HG02571 (cell line): ENCODE measurements around the gene SIN3A.
A peak's percentile ranks its signal among the peaks of the same experiment; 100 is the strongest.
"Not testable (repeated sequence)": the region's sequence is repeated elsewhere in the genome, so short reads cannot be mapped to it uniquely, and the experiment has no call there.

Source experiments
- ATAC-seq: cut with Tn5 transposase; IDR thresholded peaks from one replicate; pipeline ENCODE4 v1.9.1; 2021; ENCODE audit warnings: mild to moderate bottlenecking, moderate library complexity; ENCODE audit not compliant: unreplicated experiment

SIN3A gene

DNA sequence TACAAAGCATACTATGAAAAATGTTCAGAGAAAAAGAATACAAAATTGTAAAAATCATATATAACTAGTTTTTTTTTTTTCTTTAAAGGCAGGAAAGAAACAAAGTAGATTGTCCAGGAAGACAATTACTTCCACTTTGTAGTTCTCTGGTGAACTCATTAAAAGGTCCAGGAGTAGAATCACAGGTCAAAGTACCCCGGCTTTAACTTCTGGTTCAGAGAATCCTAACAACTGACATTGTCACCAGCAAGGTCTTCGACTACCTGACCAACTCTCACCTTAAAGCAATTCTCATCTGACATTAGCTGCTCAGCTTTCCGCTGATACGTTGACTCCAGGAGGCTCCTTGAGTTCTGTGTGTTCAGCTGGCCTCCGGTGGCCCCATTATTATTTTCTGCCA, 67.5 kb downstream of the SIN3A start:
- not testable (repeated sequence) for ATAC-seq

DNA sequence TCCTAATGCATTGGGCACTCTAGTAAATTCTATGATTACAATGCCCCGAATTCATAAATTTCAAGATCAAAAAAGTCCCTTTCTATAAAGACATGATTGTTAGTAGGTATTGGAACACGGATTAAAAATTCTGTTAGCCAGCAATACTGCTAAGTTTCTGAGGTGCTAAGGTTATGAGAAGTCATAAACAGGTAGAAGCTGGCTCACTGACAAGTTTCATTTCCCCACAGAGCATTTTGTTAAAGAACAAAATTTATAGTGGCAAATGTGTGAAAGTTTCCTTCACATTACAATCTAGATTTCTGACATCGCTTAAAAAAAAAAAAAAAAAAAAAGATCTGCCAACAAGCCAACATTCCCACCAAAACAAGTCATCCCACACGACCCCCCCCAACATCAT, 70.7 kb downstream of the SIN3A start:
- ATAC-seq: no peak

DNA sequence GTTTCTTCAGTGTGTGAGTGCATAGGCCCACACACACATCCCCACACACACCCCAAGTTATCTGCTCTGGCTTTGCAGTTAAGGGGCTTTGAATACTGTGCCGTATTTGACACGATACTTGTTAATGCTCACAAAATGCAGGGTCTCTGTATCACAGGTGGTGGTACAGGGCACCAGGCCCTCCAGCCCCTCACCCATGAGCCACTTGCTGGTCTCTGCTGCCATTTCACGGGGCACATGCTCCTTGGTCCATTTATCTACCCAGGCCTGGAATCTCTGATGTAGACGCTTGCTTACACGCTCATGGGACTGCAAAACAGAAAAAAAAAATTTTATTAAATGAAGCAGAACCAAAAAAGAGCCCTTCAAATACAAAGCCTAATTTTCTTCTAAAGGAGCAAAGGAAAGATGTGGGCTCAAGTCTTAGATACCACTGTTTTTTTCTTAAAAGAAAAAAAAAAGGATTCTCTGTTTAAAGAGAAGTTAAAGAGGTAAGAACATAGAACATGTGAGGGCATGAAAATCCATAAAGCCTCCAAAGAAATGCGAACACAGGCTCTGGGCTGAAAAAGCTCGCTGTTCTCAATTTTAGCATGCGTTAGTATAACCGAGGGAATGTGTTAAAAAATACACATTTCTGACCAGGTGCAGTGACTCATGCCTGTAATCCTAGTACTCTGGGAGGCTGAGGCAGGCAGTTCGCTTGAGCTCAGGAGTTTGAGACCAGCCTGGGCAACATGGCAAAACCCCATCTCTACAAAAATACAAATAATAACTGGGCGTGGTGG, 79.4 kb downstream of the SIN3A start:
- no peak for ATAC-seq

DNA sequence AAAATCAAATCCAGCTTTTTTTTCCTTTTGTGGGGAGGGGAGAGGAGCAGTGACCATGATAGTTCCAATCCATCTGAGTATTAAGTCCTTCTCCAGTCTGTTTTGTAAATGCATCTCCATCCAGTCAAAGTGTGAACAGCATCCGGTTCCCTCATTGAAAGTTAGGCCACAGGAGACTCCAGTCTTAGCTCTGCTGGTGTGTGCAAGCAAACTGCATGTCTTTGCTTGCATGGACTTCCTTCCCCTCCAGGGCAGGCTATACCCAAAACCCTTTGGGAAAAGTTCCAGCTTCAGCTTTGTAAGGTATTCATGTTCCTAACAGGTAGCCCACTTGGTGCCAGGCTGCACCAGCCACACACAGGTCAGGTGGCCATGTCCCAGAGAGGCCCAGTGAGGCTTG, 80.0 kb downstream of the SIN3A start:
- ATAC-seq: no peak

DNA sequence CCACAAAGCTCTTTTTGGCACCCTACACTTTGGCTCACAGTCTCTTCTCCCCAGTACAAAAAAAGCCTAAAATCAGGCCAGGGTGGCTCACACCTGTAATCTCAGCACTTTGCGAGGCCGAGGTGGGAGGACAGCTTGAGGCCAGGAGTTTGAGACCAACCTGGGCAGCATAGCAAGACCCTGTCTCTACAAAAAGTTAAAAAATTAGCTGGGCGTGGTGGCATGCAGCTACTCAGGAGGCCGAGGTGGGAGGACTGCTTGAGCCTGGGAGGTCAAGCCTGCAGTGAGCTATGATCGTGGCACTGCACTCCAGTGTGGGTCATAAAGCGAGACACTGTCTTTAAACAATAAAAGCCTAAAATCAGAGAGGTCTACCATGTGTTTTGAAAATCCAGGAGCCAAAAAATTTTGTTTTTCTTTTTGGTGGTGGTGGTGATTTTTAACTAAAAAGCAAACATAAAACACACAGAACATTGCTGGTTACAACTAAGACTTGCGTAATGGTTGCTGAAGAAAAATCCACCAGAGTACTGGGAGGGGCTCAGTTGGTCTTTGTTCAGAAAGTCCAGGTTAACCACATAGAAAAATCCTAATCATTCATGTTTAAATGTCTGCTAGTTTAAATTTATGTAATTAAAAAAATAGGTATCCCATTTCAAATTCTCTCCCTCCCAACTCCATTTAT, 81.5 kb downstream of the SIN3A start:
- ATAC-seq: no peak

DNA sequence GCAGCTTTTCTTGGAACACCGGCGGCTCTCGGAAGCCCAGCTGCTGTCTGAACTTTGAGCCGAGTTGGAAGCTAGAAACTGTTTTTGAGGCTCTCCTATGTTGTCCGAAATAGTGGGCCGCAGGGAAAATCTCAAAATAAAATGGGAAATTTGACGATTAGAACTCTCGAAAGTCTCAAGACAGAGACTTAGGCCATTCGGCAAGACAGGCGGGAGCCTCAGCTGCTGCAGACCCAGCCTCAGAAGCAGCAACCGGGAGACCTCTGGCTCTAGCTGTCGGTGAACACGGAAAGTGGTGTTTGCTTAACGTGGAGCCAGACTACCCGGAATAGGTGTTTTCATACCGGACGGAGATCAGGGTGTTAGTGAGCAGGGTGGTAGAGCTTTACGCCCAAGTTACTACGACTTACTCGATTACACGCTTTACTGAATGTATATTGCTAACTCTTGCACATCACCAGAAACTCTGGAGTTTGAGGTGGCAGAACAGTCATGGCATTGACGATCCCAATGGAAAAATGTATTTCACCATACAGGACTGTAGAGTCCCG, 82.7 kb downstream of the SIN3A start:
- no peak for ATAC-seq

DNA sequence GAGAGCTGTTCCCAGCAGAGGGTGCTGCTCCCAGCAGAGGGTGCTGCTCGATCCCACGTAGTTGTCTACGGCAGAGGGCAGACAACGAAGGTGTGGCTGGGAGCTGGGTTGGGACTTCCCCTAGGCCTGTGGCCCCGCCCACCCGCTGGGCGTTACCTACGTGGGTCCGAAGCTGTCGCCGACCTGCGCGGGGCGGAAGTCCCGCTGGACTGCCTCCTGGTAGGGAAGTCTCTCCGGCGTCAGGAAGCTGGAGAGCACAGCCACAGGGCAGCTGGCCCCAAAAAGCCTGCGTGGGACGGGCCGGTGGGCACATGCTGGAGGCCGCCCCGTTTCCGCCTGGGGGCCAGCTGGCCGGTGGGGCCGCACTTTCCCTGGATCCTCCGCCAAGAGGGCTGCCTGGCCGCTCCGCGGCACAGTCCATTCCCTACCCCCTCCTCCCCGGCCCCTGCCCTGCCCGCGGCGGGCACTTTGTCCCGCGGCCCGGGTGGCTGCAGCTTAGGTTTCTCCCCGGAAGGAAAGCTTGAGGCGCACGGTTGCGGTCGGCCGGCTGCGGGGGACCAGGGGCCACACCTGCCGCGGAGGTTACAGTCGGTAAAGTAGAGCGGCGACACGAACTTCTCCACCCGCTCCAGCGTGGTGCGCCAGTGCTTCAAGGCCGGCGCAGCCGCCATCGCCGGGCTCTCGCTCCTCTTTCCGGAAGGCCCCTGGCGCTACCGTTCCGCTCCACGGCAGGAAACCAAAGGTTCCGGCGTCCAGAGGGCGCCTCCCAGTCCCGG, 83.4 kb downstream of the SIN3A start, which contains the start of gene MAN2C1:
TSS of gene MAN2C1 (minus strand) at position 695 of the 776 bp plus-strand sequence. CDS start at position 671, 24 bp downstream.
- ATAC-seq: peak; percentile 85

DNA sequence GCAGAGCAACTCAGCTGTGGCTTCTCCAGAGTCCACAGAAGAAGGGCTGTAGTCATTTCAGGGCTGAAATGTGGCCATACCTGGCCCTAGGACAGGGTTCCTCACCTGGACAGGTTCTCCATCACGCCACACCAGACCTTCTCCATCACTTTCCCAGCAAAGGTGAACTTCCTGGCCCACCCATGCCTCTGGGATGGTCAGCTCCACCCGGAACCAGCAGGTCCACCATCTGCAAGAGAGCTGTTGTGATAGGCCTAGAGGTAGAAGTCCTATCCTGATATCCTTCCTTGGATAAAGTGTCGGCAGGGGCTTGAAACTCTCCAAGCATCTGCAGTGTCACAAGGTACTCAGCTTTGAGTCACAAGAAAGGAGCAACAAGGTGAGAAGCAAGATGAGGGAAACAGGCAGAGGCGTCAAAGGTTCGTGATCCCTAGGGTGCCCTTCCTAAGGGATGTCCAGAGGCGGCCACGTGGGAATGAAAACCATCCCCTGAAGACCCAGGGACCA, 84.0 kb downstream of the SIN3A start:
- ATAC-seq: no peak

DNA sequence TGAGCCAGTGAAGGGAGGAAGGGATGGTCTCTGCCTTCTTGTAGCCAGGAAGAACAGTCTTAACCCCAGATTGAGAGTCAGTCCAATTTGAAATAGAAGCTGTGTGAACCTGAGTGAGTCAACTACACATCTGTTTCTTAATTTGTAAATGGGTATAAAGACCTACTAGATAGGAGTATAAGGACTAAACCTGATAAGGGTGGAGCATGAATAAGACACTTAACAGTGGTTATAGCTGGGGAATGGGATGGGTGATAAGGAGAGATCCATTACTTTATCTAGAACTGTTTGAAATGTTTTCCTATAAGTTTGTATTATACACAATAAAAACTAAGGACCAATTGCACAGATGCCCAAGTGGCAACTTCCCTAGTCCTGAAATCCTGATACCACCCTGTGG, 84.5 kb downstream of the SIN3A start:
- no peak for ATAC-seq

DNA sequence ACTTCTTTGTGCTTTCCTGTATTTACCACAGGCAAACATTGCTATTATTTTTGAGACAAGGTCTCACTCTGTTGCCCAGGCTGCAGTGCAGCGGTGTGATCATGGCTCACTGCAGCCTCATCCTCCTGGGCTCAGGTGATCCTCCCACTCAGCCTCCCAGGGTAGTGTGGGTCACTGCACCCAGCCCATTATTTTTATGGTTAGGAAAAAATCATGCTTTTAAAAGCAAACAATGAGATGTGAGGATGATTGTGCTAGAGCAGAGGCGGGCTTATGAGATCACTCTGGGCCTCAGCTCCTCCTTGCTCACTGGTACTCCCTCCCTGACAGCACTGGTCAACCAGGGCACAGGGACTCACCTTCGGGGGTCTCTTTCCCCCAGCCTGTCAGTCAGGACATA, 85.3 kb downstream of the SIN3A start:
- ATAC-seq: no peak

DNA sequence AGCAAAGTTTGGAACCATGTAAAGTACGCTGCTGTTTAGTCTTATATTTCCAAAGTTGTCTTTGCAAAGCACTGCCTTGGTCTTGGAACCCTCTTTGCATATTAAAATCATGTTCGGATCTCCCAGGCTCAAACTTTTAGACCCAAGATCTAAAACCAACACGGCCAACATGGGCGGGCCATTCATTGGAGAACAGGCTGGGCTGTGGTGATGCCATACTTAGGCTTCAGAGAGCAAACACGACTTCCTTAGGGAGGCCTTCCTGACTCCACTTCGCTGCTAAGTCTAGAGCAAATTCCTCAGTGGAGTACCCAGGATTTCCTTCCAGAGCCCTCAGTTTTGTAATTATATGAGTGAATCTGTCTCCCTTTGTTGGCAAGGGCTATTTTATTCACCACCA, 86.6 kb downstream of the SIN3A start:
- no peak for ATAC-seq

DNA sequence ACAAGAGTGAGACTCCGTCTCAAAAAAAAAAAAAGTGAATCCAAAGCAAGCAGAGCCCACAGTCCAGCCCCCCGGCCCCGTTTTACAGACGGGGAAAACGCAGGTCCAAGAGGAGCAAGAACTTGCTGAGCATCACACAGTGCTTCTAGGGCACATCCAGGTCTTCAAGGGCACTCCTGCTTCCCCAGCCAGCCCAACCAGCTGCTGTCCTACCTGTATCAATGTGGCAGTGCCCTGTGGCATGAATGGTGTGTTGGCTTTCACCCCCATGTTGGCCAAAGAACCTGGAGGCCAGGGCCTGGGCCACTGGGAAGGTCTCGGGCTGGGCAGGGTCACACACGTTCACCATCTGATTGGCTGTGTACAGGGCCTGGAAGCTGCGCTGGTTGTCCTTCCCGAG, 87.7 kb downstream of the SIN3A start:
- no peak for ATAC-seq

DNA sequence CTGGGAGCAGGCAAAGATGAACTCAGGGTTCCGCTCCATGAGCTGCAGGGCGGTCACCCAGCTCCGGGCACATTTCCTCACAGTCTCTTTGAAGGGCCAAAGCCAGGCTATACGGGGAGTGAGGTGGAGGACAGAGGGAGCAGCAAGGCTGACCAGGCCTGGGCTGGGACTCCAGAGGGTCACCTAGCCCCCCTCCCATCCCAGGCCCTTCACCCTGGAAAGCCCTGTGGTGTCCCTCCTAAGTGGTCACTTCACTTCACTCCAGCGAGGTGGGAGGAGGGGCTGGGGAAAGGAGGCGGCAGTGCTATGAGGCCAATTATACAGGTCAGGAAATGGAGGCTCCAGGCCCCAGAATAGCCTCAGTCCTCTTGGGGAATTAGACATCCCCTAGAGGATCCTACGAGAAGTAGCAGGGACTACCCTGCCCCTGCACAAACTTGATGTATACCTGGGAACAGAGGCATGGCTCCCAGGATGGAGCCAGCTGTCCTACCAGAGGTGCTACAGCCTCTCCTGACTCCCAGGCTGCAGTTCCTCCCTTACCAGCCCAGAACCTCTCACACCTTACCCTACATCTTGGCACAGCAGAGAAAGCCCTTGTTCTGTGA, 88.7 kb downstream of the SIN3A start:
- no peak for ATAC-seq

DNA sequence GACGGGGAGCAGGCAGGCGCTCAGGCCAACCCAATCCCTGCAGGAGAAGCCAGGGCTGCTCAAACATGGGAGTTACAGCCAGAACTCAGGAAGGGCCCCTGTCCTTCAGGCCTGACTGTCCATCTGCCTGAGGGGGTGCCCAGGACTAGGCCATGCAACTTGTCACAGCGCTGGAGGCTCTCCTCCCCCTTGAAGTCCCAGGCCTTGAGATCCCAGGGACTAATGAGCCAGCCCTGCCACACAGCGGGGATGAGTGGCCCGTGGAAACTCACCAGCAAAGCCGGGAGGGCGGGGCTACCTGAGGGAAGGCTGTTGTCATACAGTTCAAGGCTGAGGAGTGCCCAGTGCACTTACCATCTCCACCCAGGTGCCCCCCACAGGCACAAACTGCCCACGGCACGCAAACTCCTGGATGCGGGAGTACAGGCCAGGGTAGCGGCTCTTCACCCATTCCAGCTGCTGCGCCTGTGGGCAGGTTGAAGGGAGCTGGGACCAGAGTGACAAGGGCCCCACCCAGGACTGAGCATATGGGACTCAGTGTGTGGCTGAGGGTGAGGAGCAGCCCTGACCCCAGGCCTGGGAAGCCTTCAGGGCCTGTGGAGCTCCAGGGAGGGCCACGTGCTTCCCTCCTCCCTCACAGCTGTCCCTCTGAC, 89.4 kb downstream of the SIN3A start:
- ATAC-seq: no peak

DNA sequence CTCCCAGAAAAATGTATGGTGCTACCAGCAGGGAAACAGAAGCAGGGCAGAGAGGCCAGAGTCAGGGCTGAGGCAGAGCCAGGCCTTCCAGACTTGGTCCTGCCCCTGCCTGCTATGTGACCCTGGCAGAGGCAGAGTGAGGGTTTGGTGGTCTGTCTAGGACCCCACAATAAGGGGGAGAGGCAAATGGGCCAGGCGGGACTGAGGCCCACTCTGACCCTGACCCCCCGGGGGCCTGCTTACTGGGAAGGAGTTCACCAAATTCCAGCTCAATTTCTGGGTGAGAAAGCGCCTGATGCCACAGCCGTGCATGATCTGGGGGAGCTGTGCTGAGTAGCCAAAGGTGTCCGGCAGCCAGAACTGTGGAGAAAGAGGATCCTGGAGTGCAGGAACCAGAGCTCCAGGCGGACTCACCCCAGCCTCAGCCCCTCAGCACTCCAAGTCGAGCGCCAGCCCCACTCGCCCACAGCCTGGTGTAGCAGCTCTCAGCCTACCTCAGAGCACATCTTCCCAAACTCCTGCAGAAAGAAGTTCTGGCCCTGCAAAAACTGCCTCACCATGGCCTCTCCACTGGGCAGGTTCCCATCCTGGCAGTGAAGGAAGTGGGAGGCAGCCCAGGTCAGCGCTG, 90.0 kb downstream of the SIN3A start:
- no peak for ATAC-seq

DNA sequence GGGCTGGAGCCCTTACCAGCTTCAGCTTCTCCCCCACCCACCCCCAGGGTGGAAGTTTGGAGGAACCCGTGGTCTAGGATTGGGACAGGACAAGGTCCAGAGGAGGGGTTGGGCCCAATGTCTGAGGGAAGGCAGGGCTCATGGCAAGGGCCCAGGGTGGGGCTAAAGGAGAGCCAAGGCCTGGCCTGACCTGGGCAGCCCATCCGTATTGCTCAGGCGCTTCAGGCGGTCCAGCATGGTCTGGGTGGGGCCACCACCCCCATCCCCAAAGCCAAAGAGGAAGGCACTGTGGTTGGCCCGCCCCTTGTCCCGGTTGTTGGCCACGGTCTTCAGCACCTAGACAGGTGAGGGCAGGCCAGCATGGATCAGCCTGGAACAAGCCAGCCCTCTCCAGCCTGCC, 90.6 kb downstream of the SIN3A start:
- no peak for ATAC-seq

DNA sequence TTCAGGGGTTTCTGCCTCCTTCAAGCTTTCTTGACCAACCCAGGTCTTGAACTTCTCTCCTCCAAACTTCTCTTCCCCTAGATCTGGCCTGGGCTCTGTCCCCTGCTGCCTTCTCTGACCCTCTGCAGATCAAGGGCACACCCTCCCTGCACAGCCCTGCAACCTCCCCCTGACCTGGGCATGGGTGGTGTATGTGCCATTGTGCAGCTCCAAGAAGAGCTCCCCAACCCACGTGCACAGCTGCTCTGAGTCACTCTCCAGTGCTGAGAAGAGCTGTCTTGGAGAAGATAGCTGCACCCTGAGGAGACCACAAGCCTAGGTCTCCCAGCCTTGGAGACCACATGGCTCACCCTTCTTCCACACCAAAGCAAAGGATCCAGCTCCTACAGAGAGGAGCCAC, 91.1 kb downstream of the SIN3A start:
- ATAC-seq: no peak

DNA sequence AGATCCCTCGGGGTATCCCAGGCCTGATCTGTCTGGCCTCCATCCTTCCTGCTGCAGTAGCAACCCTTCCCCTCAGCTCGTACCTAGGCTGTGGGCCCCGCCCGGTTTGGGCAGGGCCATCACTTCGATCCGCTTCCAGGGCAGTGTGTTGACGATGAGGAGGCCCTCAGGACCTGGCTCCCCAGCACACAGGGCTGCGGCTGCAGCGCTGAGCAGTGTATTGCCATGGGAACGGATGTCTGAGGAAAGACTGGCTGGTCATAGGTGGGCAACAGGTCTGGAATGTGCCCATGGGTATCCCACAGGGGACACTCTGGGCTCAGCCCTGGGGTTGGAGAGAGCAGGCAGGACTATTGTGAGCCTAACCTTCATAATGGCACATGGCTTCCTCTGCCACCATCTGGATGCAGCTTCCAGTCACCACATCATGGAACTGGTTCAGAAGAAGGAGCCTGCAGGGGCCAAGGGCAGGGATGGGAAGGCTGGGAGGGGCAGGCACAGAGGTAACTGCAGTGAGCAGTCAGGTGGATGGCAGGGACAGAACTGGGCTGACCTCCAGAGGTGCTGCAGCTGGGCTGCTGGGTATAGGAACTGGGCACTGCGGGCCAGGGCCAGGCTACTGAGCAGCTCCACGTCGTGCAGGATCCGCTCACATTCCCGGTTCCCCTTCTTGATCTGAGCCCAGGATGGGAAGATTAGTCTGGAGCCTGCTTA, 91.8 kb downstream of the SIN3A start:
- ATAC-seq: no peak
